ENCODE results near the gene OR10A2.

DNA sequence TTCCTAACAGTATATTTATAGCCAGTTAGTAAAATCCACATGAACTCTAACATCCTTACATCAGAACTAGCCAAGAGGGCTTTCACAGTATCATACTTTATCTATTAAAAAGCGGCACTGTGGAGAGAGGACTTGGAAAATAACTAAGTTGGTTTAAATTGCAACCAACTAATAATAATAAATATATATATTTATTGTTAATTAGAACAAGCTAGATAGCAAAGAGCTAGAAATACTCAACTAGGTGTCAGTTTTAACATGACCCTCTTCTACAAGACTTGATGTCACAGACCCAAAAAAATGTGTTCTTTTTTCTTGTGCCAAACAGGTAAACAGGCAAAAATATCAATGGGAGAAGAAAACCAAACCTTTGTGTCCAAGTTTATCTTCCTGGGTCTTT is 57.8 kb downstream of the OR10A2 start, which contains the start of gene OR2D3:
- no peak for TF ChIP-seq POLR2AphosphoS5 (IDR thresholded peaks at IDR 0.05)
- no peak for TF ChIP-seq POLR2A (IDR thresholded peaks at IDR 0.05)
- no peak for TF ChIP-seq EP300 (IDR thresholded peaks at IDR 0.05)
- TF ChIP-seq CTCF (IDR thresholded peaks at IDR 0.05), result no peak

Data from sigmoid colon (tissue), 4 donors.